ENCODE data around the gene WNT5B. TPM values are rescaled to one million over a fixed set of nuclear protein-coding genes. Genes with fewer than 3 reads are reported as not detected.

WNT5B gene
- total and polyA plus RNA-seq, 9 of the 15 experiments (the other 6 are each of a cell fraction or from before 2014, with no cell fraction given): 0.42 to 16.8 (median 5.4) TPM

DNA sequence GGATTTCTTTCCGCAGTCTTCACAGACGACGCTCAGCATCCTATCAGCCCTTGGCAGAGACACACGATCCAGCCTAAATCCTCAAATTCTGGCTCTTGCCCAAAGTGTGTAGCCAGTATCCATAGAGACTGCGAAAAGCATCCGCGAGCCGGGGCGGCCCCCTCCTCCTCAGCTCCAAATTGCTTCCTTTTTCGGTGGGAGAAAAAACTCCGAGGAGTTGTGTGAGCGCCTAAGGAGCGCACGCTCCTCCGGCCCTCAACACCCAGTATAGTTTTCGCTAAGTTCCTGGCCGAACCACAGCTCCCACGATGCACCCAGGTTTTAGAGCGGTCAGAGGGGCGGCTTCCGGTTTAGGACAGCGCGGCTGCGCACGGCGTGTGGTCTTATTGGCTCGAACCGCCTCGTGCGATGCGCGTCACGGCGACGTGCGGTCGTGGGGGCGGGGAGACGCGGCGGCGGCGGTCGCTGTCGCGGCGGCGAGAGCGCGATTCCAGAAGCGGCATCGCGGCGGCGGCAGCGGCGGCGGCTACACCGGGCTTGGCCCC lies 61.6 kb downstream of the WNT5B start, which contains the start of gene ADIPOR2 (continued):
- peak; percentile 76 for TF ChIP-seq MEIS2 (IDR thresholded peaks at IDR 0.05; ENCODE audit: partially characterized antibody)
- TF ChIP-seq MAZ (CRISPR knock-in tag; conservative IDR thresholded peaks at IDR 0.05 in 1 of 2, IDR thresholded peaks at IDR 0.05 in 1 of 2): peak in 1 of 2 experiments; percentile 52; a peak in 3 of 4 replicates
- TF ChIP-seq CBFA2T2 (conservative IDR thresholded peaks at IDR 0.05): no peak
- TF ChIP-seq SP1 (CRISPR knock-in tag; IDR thresholded peaks at IDR 0.05): no peak
- TF ChIP-seq EP400 (IDR thresholded peaks at IDR 0.05): peak; percentile 63
- TF ChIP-seq ARID1B (IDR thresholded peaks at IDR 0.05): no peak
- TF ChIP-seq FOXJ2 (tag; IDR thresholded peaks at IDR 0.05): peak; percentile 41; the same call in 1 of the 2 replicates
- no peak for TF ChIP-seq ZNF696 (CRISPR knock-in tag; conservative IDR thresholded peaks at IDR 0.05)
- TF ChIP-seq SUPT5H (IDR thresholded peaks at IDR 0.05): peak; percentile 75
- peak; percentile 96 for TF ChIP-seq CREM (IDR thresholded peaks at IDR 0.05; ENCODE audit: low read depth)
- TF ChIP-seq DACH1 (IDR thresholded peaks at IDR 0.05; ENCODE audit: partially characterized antibody): no peak
- TF ChIP-seq ZNF584 (CRISPR knock-in tag; IDR thresholded peaks at IDR 0.05; ENCODE audit: low read depth): no peak
- TF ChIP-seq, protein P1, sequence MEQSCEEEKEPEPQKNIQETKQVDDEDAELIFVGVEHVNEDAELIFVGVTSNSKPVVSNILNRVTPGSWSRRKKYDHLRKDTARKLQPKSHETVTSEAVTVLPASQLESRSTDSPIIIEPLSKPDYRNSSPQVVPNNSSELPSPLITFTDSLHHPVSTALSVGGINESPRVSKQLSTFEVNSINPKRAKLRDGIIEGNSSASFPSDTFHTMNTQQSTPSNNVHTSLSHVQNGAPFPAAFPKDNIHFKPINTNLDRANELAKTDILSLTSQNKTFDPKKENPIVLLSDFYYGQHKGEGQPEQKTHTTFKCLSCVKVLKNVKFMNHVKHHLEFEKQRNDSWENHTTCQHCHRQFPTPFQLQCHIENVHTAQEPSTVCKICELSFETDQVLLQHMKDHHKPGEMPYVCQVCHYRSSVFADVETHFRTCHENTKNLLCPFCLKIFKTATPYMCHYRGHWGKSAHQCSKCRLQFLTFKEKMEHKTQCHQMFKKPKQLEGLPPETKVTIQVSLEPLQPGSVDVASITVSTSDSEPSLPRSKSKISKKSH (CRISPR knock-in tag; IDR thresholded peaks at IDR 0.05): no peak
- TF ChIP-seq, protein P2, sequence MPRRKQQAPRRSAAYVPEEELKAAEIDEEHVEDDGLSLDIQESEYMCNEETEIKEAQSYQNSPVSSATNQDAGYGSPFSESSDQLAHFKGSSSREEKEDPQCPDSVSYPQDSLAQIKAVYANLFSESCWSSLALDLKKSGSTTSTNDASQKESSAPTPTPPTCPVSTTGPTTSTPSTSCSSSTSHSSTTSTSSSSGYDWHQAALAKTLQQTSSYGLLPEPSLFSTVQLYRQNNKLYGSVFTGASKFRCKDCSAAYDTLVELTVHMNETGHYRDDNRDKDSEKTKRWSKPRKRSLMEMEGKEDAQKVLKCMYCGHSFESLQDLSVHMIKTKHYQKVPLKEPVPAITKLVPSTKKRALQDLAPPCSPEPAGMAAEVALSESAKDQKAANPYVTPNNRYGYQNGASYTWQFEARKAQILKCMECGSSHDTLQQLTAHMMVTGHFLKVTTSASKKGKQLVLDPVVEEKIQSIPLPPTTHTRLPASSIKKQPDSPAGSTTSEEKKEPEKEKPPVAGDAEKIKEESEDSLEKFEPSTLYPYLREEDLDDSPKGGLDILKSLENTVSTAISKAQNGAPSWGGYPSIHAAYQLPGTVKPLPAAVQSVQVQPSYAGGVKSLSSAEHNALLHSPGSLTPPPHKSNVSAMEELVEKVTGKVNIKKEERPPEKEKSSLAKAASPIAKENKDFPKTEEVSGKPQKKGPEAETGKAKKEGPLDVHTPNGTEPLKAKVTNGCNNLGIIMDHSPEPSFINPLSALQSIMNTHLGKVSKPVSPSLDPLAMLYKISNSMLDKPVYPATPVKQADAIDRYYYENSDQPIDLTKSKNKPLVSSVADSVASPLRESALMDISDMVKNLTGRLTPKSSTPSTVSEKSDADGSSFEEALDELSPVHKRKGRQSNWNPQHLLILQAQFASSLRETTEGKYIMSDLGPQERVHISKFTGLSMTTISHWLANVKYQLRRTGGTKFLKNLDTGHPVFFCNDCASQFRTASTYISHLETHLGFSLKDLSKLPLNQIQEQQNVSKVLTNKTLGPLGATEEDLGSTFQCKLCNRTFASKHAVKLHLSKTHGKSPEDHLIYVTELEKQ (CRISPR knock-in tag; IDR thresholded peaks at IDR 0.05): no peak
- TF ChIP-seq, protein P3, sequence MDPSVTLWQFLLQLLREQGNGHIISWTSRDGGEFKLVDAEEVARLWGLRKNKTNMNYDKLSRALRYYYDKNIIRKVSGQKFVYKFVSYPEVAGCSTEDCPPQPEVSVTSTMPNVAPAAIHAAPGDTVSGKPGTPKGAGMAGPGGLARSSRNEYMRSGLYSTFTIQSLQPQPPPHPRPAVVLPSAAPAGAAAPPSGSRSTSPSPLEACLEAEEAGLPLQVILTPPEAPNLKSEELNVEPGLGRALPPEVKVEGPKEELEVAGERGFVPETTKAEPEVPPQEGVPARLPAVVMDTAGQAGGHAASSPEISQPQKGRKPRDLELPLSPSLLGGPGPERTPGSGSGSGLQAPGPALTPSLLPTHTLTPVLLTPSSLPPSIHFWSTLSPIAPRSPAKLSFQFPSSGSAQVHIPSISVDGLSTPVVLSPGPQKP (CRISPR knock-in tag; IDR thresholded peaks at IDR 0.05): no peak
- TF ChIP-seq, protein P4, sequence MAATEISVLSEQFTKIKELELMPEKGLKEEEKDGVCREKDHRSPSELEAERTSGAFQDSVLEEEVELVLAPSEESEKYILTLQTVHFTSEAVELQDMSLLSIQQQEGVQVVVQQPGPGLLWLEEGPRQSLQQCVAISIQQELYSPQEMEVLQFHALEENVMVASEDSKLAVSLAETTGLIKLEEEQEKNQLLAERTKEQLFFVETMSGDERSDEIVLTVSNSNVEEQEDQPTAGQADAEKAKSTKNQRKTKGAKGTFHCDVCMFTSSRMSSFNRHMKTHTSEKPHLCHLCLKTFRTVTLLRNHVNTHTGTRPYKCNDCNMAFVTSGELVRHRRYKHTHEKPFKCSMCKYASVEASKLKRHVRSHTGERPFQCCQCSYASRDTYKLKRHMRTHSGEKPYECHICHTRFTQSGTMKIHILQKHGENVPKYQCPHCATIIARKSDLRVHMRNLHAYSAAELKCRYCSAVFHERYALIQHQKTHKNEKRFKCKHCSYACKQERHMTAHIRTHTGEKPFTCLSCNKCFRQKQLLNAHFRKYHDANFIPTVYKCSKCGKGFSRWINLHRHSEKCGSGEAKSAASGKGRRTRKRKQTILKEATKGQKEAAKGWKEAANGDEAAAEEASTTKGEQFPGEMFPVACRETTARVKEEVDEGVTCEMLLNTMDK (IDR thresholded peaks at IDR 0.05; ENCODE audit: borderline replicate concordance, insufficient read depth, low read depth, low read length, poor library complexity, severe bottlenecking): no peak
- no peak for TF ChIP-seq CEBPG (CRISPR knock-in tag; IDR thresholded peaks at IDR 0.05)
- TF ChIP-seq CEBPG (tag; conservative IDR thresholded peaks at IDR 0.05 in 1 of 2, IDR thresholded peaks at IDR 0.05 in 1 of 2): no peak
- peak; percentile 84 for TF ChIP-seq GABPA (tag; conservative IDR thresholded peaks at IDR 0.05; ENCODE audit: low read depth)
- no peak for TF ChIP-seq ZNF184 (CRISPR knock-in tag; IDR thresholded peaks at IDR 0.05)
- peak; percentile 70 for TF ChIP-seq HNRNPLL (IDR thresholded peaks at IDR 0.05; ENCODE audit: low read depth, low read length, poor library complexity, severe bottlenecking)

Data from K562 (cell line).